ENCODE results near the gene UMOD.

DNA sequence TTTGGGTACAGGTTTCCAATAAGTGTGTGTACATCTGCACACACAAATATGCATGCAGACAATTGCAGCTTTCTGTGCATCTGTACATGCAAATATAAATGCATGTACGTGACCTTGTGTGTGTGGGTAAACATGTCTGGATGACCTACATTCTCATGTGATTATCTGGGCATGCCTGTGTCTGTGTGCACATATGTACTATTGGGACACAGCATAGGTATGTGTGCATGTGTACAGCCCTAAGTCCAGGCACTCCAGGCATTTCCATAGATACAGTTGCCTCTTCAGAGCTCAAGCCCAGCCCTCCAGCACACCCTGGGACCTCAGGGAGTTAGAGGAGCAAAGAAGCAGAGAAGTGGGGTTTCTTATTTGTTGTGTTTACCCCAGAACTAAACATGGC lies 18.1 kb downstream of the UMOD start:
- no peak for TF ChIP-seq GATA2 (IDR thresholded peaks at IDR 0.05; ENCODE audit: low read depth, low read length)
- no peak for TF ChIP-seq GATA3 (IDR thresholded peaks at IDR 0.05; ENCODE audit: low read depth, low read length)

Measured in SH-SY5Y (cell line).